NCI-H446 (cell line): Measurements from ENCODE around the gene GCN1.

Experiments
- DNase-seq, 2 experiments: peaks; one replicate each; lab custom pipeline; 2025; lab: John Stamatoyannopoulos, UW

GCN1 gene

DNA sequence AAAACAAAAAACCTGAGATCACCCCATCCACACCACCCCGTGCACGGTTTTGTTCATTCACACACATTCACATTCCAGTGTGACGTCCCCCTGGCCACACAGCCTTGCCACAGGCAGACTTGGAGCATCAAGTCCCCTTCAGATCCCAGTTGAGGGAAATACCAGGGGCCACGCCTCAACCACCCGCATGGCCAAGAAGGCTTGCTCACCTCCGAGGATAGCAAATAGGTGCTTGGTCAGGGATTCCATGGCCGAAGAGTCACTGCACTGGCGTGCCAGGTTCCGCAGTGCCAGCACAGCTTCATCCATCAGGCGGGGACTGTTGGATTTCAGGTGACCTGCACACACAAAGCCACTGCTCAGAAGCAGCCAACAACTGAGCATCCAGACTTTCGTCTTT lies 19.0 kb downstream of the GCN1 start:
- DNase-seq: no peak

GRCh38 chr12:120175062-120175461 lies 19.5 kb downstream of the GCN1 start:
- no peak for DNase-seq

DNA sequence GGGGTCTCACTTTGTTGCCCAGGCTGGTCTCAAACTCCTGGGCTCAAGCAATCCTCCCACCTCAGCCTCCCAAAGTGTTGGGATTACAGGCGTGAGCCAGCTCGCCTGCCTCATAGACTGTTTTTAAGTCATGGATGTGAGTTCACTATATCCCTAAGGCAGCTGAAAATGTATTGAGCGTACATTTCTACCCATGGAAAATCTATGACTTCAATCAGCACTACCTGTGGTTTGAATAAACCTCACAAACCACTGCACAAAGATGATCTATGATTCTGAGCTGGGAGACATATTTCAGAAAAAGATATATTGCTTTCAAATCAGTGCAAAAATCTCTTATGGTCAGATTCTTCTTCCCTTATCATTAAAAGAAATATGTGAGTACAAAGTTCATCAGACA lies 22.5 kb downstream of the GCN1 start:
- no peak for DNase-seq

GRCh38 chr12:120170631-120171030 lies 23.9 kb downstream of the GCN1 start:
- DNase-seq: no peak

GRCh38 chr12:120169946-120170345 lies 24.6 kb downstream of the GCN1 start:
- no peak for DNase-seq

- no peak for DNase-seq
Observed at GRCh38 chr12:120168337-120168736, 26.2 kb downstream of the GCN1 start.

GRCh38 chr12:120167529-120168095 lies 26.9 kb downstream of the GCN1 start:
- DNase-seq: no peak

DNA sequence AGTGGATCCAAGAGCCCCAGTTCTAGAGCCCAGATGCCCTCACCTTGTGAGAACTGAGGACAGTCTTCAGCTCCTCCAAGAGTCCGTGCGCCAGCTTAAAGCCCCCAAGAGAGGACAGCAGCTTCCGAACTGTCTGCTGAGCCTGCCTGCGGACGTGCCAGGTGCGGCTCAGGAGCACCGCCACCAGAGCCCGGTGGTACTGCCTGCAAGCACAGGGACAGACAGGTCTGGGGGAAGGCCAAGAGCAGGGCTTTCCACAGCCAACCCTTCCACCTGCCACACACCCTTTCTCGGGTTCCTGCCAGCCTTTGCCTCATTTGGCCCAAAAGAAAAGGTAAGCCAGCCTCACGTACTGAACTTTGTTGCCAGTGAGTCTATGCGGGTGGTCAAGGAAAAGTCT lies 30.2 kb downstream of the GCN1 start:
- no peak for DNase-seq

DNA sequence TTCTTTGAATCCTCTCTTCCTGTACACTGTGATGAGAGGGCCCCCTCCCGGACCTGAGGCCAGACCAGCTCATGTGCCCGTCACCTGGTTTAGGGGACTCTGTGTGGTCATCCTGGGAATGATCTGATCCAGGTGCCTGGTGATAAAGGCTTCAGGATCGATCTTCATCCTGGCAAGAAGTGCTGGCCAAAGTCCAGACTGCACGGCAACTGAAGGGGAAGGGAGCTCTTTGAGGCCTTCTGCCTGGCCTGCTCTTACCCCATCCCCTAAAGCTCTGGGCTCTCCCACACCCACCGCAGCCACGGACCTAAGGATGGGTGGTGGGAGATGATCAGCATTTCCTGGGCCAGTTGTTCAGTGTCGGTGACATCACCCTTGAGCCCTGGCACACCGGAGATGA lies 31.8 kb downstream of the GCN1 start:
- DNase-seq: no peak

DNA sequence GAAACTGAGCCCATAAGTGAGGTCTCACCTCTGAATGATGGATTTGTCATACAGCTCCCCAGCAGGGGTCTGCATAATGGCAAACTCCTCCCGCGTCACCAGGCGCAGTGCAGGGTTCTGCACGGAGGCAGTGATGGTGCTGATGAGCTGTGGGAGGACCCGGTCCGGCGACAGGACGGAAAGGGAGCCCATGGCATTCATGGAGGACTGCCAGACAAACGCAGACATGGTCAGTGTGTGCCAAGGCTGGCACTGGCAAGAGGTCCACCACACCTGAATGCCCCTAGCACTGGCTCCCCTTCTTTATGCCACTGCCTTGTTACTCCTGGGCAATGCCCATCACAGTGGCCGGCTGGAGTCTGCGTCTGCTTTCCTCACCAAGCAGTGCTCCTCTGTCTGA lies 32.7 kb downstream of the GCN1 start:
- no peak for DNase-seq

GRCh38 chr12:120159509-120160237 lies 34.8 kb downstream of the GCN1 start:
- DNase-seq: no peak

GRCh38 chr12:120158351-120158750 lies 36.2 kb downstream of the GCN1 start:
- no peak for DNase-seq

DNA sequence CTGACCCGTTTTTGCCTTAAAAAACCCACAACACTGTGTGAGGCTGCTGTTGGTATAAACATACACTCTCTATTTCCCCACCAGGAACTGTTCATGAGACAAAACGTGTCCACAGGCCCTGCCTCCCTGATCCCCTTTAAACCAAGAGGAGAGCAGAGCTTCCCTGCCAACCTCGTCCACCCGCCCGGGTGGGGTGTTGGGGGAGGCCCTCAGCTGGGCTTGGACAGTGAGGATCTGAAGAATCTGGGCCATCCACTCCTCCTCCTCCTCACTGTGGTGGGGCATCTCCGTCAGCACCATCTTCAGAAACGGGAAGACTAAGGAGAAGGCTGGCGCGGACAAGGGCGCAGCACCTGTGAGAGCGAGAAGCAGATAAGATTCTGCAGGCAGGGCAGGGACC lies 36.8 kb downstream of the GCN1 start:
- no peak for DNase-seq

DNA sequence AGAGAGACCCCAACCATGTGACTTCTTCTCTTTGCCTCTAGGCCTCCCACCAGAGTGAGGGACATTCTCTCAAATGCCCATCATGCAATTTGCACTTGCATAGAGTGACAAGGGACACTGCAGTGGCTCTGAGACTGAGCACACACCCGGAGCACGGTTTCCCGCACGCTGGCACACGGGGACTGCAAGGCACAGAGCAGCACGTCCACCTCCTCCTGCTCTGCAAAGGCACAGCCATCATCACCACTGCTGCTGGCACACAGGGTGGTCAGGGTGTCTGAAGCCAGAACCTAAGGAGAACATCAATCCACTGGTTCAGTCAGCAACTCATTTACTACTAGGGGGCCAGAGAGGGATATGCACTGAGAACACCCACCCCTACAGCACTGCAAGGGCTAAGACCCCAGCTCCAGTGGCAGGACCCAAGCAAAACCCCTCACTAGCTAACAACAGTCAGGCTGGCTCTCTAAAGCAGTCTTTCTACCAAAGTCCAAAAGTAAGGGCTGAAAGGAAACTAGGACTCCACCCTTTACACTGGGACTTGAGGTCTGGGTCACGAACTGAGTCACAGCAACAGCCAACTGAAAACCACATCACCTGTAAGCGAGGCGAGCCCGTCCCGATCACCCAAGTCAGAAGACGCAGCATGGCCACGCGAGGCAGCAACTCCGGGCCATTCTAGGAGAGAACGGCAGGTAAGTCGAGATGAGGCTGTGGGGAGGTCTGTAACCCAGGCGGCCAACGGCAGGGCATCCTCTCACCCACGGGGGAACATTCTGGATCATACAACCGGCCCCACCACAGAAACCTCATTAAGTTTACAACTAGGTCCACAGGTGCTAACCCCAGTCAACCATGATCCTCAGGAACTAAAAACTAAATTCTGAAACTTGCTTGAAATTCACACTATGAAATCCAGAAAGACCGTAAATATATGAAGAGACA lies 37.9 kb downstream of the GCN1 start:
- DNase-seq: no peak

- DNase-seq: no peak
Observed at GRCh38 chr12:120155072-120155471, 39.4 kb downstream of the GCN1 start.

DNA sequence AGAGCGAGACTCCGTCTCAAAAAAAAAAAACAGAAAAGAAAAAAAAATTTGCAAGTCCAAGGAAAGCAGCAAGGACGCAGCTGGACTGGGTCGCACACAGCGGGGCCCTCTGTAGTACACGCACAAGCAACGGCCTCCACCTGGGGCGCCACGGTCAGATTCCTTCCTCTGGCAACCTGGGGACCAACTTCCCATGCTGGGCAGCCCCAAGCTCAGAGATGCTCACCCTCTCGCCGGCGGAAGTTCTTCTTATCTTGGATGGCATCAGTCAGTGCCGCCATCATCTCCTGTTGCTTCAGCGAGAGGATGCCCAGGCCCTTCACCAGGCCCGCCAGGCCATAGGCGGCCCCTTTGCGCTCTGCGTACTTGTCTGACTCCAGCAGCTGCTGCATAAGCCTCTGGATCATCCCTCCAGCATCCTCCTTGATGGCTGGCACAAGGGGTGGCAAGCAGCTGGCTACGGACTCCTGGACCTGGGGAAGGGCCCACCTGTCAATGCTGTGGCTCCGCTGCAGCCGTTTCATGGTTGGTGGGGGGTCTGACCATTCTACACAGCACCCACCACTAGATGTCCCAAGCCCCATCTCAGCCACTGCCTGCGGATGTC lies 43.5 kb downstream of the GCN1 start:
- no peak for DNase-seq

DNA sequence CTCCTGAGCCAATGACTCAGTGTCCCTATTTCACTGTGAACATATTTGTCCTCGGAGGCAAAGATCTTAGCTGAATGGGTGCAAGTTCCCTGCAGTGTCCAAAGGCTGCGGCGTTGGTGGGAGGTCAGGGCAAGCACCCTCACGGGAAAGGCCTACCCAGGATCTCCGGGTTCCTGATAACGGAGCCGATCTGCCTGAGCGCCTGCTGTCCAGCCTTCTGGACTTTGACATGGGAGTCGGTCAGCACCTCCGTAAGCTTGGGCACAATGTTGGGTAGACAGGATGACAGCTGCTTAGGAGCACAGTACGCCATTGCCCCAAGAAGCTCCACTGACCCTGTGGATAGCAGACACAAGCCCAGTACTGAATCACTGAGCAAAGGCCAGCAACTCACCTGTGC lies 46.5 kb downstream of the GCN1 start:
- no peak for DNase-seq

- DNase-seq: no peak
Observed at GRCh38 chr12:120145164-120145563, 49.4 kb downstream of the GCN1 start.

DNA sequence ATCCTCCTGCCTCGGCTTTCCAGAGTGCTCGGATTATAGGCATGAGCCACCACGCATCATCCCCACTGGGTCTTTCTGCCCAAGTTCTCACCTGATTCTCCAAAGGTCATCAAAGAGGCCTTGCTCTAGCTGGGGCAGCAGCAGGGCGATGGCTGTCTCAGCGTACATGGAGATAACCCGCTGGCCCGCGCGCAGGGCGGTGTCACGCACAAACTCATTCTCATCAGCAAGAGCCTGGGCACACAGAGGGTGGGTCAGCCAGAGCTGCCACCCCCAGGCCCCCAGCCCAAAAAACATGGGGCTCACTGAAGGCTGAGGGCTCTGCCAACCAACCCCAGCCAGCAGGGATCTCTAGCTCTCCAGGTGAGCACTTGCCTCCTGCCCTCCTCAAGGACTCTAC lies 50.3 kb downstream of the GCN1 start:
- no peak for DNase-seq

DNA sequence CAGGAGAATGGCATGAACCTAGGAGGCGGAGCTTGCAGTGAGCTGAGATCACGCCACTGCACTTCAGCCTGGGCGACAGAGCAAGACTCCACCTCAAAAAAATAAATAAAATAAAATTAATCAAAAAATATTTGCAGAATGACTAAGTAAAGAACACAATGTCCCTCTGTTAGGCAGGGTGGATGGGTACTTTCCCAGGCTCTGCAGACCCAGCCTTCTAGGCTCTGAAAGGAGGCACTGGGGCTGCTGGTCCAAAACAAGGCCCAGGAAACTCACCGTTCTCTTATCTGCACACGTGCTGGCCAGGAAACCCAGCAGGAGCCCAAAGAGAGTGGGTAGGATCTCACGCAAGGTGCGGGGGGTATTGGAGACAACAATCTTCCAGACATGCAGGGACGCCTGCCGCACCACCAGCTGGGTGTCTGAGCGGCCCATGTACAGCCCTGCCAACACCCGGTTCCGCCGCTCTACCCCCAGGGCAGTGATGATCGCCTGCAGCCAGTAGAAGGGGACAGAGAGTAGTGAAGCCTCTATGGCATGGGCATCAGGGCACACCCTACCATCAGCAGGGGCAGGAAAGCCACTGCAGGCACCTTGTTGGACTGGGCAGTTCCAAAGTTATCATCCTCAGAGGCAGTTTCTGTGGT lies 52.2 kb downstream of the GCN1 start:
- DNase-seq: no peak

GRCh38 chr12:120141336-120141735 lies 53.2 kb downstream of the GCN1 start:
- peak; percentile 66 to 85 for DNase-seq

DNA sequence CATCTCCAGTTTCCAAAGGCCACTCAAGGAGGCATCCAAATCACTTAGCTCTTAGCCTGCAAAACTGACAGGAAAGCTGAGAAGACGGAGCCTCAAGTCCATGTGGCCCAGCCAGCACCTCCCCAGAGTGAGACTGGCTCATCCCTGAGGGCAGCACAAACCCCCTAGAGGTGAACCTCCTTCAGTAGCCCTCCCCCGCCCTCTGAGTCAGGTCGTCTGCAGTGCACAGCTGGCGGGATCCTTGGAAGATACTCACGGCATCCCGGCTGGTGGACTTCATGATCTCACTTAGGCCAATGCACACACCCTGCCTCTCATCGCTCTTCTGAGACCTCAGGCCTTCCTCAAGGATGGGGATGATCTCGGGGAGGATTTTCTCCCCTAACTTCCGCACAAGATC lies 53.9 kb downstream of the GCN1 start:
- DNase-seq: no peak
